H9 (cell line): ENCODE data around the gene EMP3. TPM values are rescaled to one million over a fixed set of nuclear protein-coding genes. Genes with fewer than 3 reads are reported as not detected.

Experiments
- DNase-seq: peaks from one replicate; pipeline ENCODE4 v3.0.0-alpha.2; 2017
- H2AFZ ChIP-seq: one replicate; pipeline ENCODE4 v1.6.1; 2013; ENCODE audit warnings: mild to moderate bottlenecking, low read length, control low read depth, moderate library complexity
- H2AK5ac ChIP-seq: 2 replicates; pipeline ENCODE4 v1.6.1; 2013; ENCODE audit warnings: low read length, control low read depth, mixed read lengths; ENCODE audit not compliant: insufficient read length
- H2BK120ac ChIP-seq: one replicate; pipeline ENCODE4 v1.6.1; 2013; ENCODE audit warnings: low read depth, mild to moderate bottlenecking, low read length, control low read depth, inconsistent platforms; ENCODE audit not compliant: poor library complexity, severe bottlenecking
- H2BK12ac ChIP-seq: 2 replicates; pipeline ENCODE4 v1.6.1; 2013; ENCODE audit warnings: low read length, control low read depth, mixed read lengths, low read depth; ENCODE audit not compliant: insufficient read length
- H2BK15ac ChIP-seq: 2 replicates; pipeline ENCODE4 v1.6.1; 2013; ENCODE audit warnings: low read depth, low read length, control low read depth
- H2BK20ac ChIP-seq: one replicate; pipeline ENCODE4 v1.6.1; 2013; ENCODE audit warnings: low read depth, mild to moderate bottlenecking, low read length, control low read depth, inconsistent platforms; ENCODE audit not compliant: poor library complexity, severe bottlenecking
- H2BK5ac ChIP-seq: 2 replicates; pipeline ENCODE4 v1.6.1; 2013; ENCODE audit warnings: low read length, control low read depth, mixed read lengths; ENCODE audit not compliant: insufficient read length
- H3K14ac ChIP-seq: 2 replicates; pipeline ENCODE4 v1.6.1; 2013; ENCODE audit warnings: low read length, control low read depth; ENCODE audit not compliant: insufficient read depth
- H3K18ac ChIP-seq: 2 replicates; pipeline ENCODE4 v1.6.1; 2013; ENCODE audit warnings: low read depth, mild to moderate bottlenecking, mixed read lengths, low read length, control low read depth; ENCODE audit not compliant: insufficient read length
- H3K23ac ChIP-seq: 2 replicates; pipeline ENCODE4 v1.6.1; 2013; ENCODE audit warnings: low read length, control low read depth, mixed read lengths, low read depth; ENCODE audit not compliant: insufficient read length
- H3K23me2 ChIP-seq: 2 replicates; pipeline ENCODE4 v1.6.1; 2013; ENCODE audit warnings: low read depth, mild to moderate bottlenecking, mixed read lengths, low read length, control low read depth; ENCODE audit not compliant: insufficient read length, poor library complexity, severe bottlenecking
- H3K27ac ChIP-seq: 2 replicates; pipeline ENCODE4 v1.5.1; 2013; ENCODE audit warnings: low read length, control low read depth, mixed read lengths, low read depth; ENCODE audit not compliant: insufficient read length
- H3K27me3 ChIP-seq: 2 replicates; pipeline ENCODE4 v1.6.1; 2013; ENCODE audit warnings: low read length, control low read depth, inconsistent platforms; ENCODE audit not compliant: insufficient read depth
- H3K4ac ChIP-seq: 2 replicates; pipeline ENCODE4 v1.6.1; 2013; ENCODE audit warnings: low read depth, mild to moderate bottlenecking, control low read depth, inconsistent platforms, low read length, moderate library complexity
- H3K4me1 ChIP-seq: 2 replicates; pipeline ENCODE4 v1.6.1; 2013; ENCODE audit warnings: low read length, control low read depth, inconsistent platforms; ENCODE audit not compliant: insufficient read depth
- H3K4me2 ChIP-seq: 2 replicates; pipeline ENCODE4 v1.6.1; 2013; ENCODE audit warnings: low read length, control low read depth, mixed read lengths; ENCODE audit not compliant: insufficient read length, insufficient read depth
- H3K56ac ChIP-seq: 2 replicates; pipeline ENCODE4 v1.6.1; 2013; ENCODE audit warnings: low read depth, mild to moderate bottlenecking, mixed read lengths, low read length, control low read depth; ENCODE audit not compliant: insufficient read length
- H3K79me1 ChIP-seq: 2 replicates; pipeline ENCODE4 v1.6.1; 2013; ENCODE audit warnings: low read depth, mild to moderate bottlenecking, moderate library complexity, low read length, control low read depth, inconsistent platforms; ENCODE audit not compliant: insufficient read depth, poor library complexity, severe bottlenecking
- H3K79me2 ChIP-seq: 2 replicates; pipeline ENCODE4 v1.6.1; 2013; ENCODE audit warnings: low read length, control low read depth, inconsistent platforms; ENCODE audit not compliant: insufficient read depth
- H3K9ac ChIP-seq: 2 replicates; pipeline ENCODE4 v1.6.1; 2013; ENCODE audit warnings: low read length, control low read depth, mixed read lengths; ENCODE audit not compliant: insufficient read length; ENCODE audit errors: extremely low read depth
- H3K9me3 ChIP-seq: one replicate; pipeline ENCODE4 v1.6.1; 2013; ENCODE audit warnings: low read depth, low read length, inconsistent platforms; ENCODE audit not compliant: control insufficient read depth
- H3T11ph ChIP-seq: one replicate; pipeline ENCODE4 v1.6.1; 2013; ENCODE audit warnings: mild to moderate bottlenecking, low read length, control low read depth, inconsistent platforms
- H4K20me1 ChIP-seq: one replicate; pipeline ENCODE4 v1.6.1; 2013; ENCODE audit not compliant: control insufficient read depth, insufficient read length, insufficient read depth
- H4K5ac ChIP-seq: 2 replicates; pipeline ENCODE4 v1.6.1; 2013; ENCODE audit warnings: low read depth, mild to moderate bottlenecking, mixed read lengths, low read length, control low read depth; ENCODE audit not compliant: insufficient read length
- H4K8ac ChIP-seq: replicated peaks from 2 replicates; pipeline ENCODE4 v1.6.1; 2013; ENCODE audit warnings: low read length, control low read depth, mixed read lengths, low read depth; ENCODE audit not compliant: insufficient read length
- H4K91ac ChIP-seq: 2 replicates; pipeline ENCODE4 v1.6.1; 2013; ENCODE audit warnings: low read depth, mild to moderate bottlenecking, moderate library complexity, mixed read lengths, low read length, control low read depth; ENCODE audit not compliant: insufficient read length
- H3K27ac Mint-ChIP-seq, 3 experiments: 2 replicates in 2 of 3; 3 replicates in 1 of 3; pipeline ENCODE4 v1.8.0; 2020 to 2021; ENCODE audit warnings: mixed read lengths in 3 of 3, mild to moderate bottlenecking in 1 of 3, moderate library complexity in 1 of 3
- H3K27me3 Mint-ChIP-seq: 2 replicates; pipeline ENCODE4 v1.8.0; 2021; ENCODE audit warnings: low read depth, mild to moderate bottlenecking, moderate library complexity, mixed read lengths
- H3K36me3 Mint-ChIP-seq, 3 experiments: 2 replicates in 2 of 3; 3 replicates in 1 of 3; pipeline ENCODE4 v1.8.0; 2020 to 2021; ENCODE audit warnings: low read depth in 3 of 3, mixed read lengths in 3 of 3; ENCODE audit not compliant: insufficient read depth in 1 of 3
- H3K4me1 Mint-ChIP-seq, 2 experiments: 2 replicates each; pipeline ENCODE4 v1.8.0; 2020; ENCODE audit warnings: mixed read lengths in 2 of 2
- H3K4me3 Mint-ChIP-seq, 2 experiments: 2 replicates in 1 of 2; 3 replicates in 1 of 2; pipeline ENCODE4 v1.8.0; 2020 to 2021; ENCODE audit warnings: mild to moderate bottlenecking in 2 of 2, mixed read lengths in 2 of 2, moderate library complexity in 1 of 2
- H3K9me3 Mint-ChIP-seq, 2 experiments: 2 replicates in 1 of 2; 3 replicates in 1 of 2; pipeline ENCODE4 v1.8.0; 2020; ENCODE audit warnings: mild to moderate bottlenecking in 2 of 2, mixed read lengths in 2 of 2, moderate library complexity in 1 of 2
- CTCF ChIP-seq: fragments of 200-600 bp; sonication (generic); conservative IDR thresholded peaks from 3 replicates; pipeline ENCODE4 v1.8.0; 2021; ENCODE audit warnings: antibody characterized with exemption, mild to moderate bottlenecking
- WGBS: extraction: QIAGEN DNeasy Blood & Tissue Kit; methylation state at CpG from one replicate; pipeline ENCODE4 v1.1.7; 2013; ENCODE audit warnings: missing lambda C conversion rate, low lambda C conversion rate, mixed read lengths; ENCODE audit not compliant: insufficient read length; ENCODE audit errors: extremely low coverage; 5-methylcytosine and 5-hydroxymethylcytosine counted together
- total RNA-seq: library from RNA; stranded (reverse); gene quantifications from 2 replicates; pipeline ENCODE4 v1.2.1, GENCODE V29; 2021

EMP3 gene
- total RNA-seq, 1 experiment from 2014 or later: 9.6 TPM

GRCh38 chr19:48319647-48320541, 5.5 kb upstream of the EMP3 start:
- no peaks in the 10 kb centered on the region for H3K9me3 Mint-ChIP-seq
- H3K27me3 ChIP-seq: no peaks in the 10 kb centered on the region
- H2AFZ ChIP-seq: no peak overlapping the region
- no peak overlapping the region for H2AK5ac ChIP-seq
- H3K4ac ChIP-seq: no peak overlapping the region
- H3K23ac ChIP-seq: no peak overlapping the region
- no peaks in the 10 kb centered on the region for H3K79me2 ChIP-seq
- no peaks in the 10 kb centered on the region for H4K20me1 ChIP-seq
- no peak overlapping the region for H3K27ac ChIP-seq
- H3K56ac ChIP-seq: no peak overlapping the region
- no peak overlapping the region for H4K5ac ChIP-seq
- DNase-seq: peak; percentile 88
- H3K27ac Mint-ChIP-seq: peak overlapping the region; percentile 90 to 98 (median 90); a peak in 6 of 7 replicates
- peaks cover 27 to 43% of the 10 kb centered on the region in 2 experiments for H3K4me1 Mint-ChIP-seq
- no peak overlapping the region; the same call in 1 of the 2 replicates for H2BK15ac ChIP-seq
- H3K23me2 ChIP-seq: peaks cover 4% of the 10 kb centered on the region
- H4K8ac ChIP-seq: no peak overlapping the region
- no peaks in the 10 kb centered on the region; a peak in 1 of 7 replicates for H3K36me3 Mint-ChIP-seq
- H3K79me1 ChIP-seq: no peaks in the 10 kb centered on the region
- peak; percentile 88 for TF ChIP-seq CTCF
- H3K4me1 ChIP-seq: no peaks in the 10 kb centered on the region
- H3K9ac ChIP-seq: no peak overlapping the region
- H3K18ac ChIP-seq: peak overlapping the region; percentile 36
- H3K27me3 Mint-ChIP-seq: peaks cover 10% of the 10 kb centered on the region
- WGBS: no CpG with 5 or more reads among the region's 16 CpGs
- peak overlapping the region; percentile 50 for H3K4me2 ChIP-seq
- H2BK12ac ChIP-seq: no peak overlapping the region
- no peak overlapping the region for H2BK120ac ChIP-seq
- H3K4me3 Mint-ChIP-seq: peak overlapping the region; percentile 81 to 91; a peak in 4 of 5 replicates
- no peak overlapping the region for H3T11ph ChIP-seq
- H2BK20ac ChIP-seq: no peak overlapping the region
- no peaks in the 10 kb centered on the region for H3K9me3 ChIP-seq
- peak overlapping the region; percentile 19; the same call in 1 of the 2 replicates for H3K14ac ChIP-seq
- no peak overlapping the region for H2BK5ac ChIP-seq
- H4K91ac ChIP-seq: no peak overlapping the region
